Colon (tissue), 2 donors: ENCODE results near the gene NAALADL2.
"Not testable (repeated sequence)": the region's sequence is repeated elsewhere in the genome, so short reads cannot be mapped to it uniquely, and the experiment has no call there.

Experiments
- FAIRE-seq: peaks from 2 replicates; lab custom pipeline; 2012; peaks lifted over from hg19 to GRCh38; lab: Jason Lieb, UNC
- donor health status: control.
- donor health status: control.

Gene NAALADL2

DNA sequence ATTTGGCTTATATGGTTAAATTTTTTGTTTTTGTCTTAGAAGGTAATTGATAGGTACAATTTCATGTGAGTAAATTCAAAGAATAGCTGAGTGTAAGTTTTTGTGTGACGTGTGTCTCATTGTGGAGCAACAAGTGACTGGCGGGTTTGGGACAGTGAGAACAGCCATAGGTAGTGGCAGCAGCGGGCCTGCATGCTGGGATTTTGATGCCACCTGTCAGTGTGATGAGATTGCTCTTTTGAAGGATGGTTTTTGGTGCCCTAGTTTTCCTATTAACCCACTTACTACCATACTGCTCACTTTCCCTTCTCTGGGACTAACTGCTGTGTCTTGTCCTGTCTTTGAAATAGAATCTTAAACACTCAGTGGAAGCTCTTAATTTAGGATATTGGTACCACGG is 522.6 kb downstream of the NAALADL2 start:
- no peak for FAIRE-seq

DNA sequence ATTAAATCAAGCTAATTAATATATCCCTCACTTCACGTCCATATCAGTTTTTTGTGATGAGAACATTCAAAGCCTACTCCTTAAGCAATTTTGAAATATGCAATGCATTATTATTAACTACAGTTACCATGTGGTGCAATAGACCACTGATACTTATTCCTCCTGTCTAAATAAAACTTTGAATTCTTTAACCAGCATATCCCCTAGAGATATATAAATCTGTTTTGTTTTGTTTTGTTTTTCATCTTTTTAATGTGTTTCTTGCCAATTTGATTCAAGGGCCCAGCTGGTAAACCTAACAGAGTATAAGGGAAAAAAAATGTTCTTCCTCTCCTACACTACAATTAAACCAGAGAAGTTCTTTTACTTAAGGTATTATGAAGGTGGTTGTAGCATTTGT is 524.2 kb downstream of the NAALADL2 start:
- FAIRE-seq: no peak

DNA sequence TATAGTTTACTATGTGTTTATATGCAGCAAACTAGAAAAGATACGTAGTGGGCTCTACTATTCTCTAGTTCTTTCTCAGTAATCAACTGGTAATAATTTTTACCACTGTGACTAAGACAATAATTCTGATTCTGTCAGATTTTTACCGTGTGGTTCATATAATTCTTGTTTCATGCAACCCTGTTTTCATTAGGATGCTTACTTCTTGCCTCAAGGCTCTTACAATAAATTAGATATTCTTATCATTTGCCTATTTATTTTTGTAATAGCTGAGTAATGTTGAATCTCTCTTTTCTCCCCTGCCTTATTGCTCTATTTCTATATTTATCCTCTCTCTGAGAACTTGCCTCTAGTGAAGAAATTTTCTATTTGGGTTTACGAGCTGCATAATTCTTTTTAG is 524.7 kb downstream of the NAALADL2 start:
- no peak for FAIRE-seq

DNA sequence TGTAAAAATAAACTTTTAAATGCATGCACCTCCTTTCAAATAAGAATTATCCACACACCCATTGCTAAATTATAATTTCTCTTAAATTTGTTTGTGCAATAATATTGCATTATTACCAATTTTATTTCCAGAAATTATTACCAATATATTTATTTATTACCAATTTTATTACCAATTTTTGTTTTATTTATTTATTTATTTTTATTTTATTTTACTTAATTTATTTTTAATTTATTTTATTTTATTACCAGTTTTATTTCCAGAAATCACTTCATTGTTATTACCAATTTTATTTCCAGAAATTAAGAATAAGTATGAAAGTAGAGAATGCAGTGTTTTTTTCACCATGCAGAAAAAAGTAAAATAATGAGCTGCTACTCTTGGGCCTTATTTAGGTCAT is 525.4 kb downstream of the NAALADL2 start:
- peak; percentile 93 for FAIRE-seq

DNA sequence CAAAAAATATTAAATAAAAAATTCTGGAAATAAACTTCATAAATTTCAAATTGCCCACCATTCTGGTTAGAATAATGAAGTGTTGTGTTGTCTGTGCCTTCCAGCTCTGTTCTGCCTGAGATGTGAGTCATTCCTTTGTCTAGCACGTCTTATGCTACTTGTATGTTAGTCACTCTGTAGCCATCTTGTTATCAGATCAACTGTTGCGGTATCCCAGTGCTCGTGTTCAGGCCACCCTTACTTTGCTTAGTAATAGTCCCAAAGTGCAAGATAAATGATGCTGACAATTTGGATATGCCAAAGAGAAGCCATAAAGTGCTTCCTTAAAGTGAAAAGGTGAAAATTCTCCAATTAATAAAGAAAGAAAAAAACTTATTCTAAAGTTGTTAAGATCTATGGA is 527.5 kb downstream of the NAALADL2 start:
- no peak for FAIRE-seq

DNA sequence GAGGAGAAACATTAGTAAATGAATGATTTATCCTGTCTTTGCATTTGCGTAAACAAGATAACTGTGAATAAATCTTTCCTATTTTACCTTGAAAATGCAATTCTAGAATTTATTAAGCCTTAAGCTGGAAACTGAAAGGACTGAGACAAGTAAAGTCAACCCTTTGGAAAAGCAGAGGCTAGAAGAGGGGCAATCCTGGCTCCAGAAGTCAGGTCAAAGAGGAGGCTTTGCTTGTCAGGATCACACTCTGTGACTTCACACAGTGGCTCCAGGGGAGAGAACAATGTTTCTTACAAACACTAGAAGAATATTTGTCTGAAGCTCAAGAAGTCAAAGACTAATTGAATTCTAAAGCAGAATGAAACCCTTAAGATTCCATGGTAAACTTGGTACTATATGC is 530.4 kb downstream of the NAALADL2 start:
- FAIRE-seq: no peak

DNA sequence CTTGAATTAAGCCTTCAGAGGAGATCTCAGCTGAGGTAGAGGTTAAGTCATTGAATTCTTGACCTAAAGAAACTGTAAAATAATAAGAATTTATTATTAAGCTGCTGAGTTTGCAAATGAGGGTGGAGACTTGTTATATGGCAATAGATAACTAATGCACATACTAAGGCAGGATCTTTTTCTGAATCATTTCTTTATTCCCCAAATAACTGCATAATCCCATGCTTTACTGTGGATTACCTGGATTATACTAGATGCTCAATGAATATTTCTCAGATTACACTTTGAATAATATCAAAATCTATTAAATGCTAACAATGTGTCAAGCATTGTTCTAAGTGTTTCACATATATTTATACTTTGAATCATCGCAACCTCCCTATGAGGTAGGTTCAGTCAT is 532.5 kb downstream of the NAALADL2 start:
- FAIRE-seq: no peak

DNA sequence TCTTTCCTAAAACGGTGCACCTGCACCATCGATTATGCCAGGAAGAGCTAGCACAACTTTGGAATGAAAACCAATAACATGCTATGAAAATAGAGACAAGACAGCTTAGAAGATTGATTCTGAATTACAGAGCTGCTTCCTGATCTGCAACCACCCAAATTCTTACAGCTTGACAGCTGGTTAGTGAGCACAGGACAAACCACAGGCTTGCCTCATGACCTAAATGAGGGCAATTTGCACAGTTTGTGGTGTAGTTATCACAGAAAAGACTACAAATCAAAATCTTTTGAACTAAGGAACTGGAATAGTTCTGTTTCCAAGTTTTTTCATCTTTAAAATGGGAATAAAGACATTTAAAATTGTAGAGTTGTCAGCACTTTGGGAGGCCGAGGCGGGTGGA is 533.5 kb downstream of the NAALADL2 start:
- FAIRE-seq: no peak

DNA sequence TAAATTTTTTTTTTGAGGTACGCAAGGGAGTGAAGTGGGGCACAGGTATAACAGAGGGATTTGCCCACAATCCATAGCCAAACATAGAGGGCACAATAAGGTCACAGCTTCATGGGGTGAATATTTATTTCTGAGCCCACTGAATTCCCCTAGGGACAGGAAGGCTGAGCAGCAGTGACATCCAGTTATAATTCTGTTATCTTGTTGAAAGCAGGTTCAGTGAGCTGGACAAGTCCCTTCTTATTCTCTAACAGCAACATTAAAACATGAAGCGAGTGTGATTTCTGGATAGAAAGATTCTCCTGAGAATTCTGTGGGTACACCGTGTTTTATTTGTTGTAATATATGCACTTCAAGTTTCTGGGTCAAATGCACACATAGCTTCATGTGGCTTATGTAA is 538.2 kb downstream of the NAALADL2 start:
- no peak for FAIRE-seq

DNA sequence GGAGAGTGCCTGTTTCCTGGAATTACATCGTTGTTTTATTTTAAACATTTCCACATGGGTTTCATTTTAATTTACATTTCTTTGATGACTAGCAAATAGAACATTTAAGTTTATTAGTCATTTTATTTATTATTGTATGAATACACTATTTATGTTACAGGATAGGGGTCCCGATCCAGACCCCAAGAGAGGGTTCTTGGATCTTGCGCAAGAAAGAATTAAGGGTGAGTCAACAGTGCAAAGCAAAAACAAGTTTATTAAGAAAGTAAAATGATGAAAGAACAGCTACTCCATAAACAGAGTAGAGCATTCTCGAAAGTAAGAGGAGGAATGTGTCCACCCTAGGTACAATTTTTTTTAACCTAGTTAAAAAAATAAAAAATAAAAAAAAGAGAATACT is 539.5 kb downstream of the NAALADL2 start:
- no peak for FAIRE-seq

DNA sequence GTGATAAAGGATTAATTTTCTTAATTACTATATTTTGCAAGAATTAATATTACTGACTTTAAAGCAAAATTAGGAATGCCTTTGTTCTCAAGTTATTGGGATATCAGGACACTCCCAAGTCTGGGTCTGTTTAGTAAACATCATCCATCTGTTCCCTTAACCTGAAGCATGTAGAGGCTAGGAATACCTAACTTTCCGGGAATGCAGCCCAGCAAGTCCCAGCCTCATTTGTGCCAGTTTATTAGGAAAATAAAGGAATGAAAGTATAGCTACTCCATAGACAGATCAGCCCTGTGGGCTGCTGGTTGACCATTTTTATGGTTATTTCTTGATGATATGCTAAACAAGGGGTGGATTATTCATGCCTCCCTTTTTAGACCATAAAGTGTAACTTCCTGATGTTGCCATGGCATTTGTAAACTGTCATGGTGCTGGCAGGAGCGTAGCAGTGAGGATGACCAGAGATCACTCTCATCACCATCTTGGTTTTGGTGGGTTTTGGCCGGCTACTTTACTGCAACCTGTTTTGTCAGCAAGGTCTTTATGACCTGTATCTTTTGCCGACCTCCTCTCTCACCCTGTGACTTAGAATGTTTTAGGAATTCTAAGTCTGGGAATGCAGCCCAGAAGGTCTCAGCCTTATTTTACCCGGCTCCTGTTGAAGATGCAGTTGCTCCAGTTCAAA is 540.2 kb downstream of the NAALADL2 start:
- FAIRE-seq: no peak

DNA sequence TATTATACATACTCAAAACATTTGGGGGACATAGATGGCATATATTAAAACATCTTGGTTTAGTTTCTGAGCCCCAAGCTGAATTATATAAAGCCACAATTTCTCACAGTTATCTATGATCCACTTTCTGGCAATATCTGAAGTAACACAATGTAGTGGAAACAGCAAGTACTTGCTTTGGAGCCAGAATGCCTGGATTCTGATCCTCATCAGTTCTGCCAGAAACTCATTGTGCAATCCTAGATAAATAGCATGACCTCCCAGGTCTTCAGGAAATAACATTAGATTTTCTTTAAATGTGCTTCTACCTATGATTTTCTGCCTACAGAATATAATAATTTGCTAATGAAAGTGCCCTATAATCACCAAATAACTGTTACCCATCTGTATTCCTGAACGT is 544.9 kb downstream of the NAALADL2 start:
- FAIRE-seq: no peak

DNA sequence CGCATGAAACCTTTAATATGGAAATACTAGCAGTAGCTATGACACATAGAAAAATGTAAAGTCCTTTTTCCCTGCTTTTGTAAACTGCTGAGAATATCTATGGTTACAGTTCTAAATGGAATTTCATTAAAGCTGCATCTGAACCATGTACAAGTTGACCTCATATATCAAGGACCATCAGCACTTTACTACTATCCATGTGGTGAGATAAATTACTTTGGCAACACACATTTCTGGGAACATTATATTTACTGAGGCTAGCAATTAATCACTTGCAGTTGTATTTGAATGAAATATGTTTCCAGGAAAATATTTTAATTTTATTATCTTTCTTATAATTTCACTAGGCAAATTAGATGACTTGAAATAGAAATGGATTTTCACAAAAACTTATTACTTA is 545.5 kb downstream of the NAALADL2 start:
- FAIRE-seq: no peak

DNA sequence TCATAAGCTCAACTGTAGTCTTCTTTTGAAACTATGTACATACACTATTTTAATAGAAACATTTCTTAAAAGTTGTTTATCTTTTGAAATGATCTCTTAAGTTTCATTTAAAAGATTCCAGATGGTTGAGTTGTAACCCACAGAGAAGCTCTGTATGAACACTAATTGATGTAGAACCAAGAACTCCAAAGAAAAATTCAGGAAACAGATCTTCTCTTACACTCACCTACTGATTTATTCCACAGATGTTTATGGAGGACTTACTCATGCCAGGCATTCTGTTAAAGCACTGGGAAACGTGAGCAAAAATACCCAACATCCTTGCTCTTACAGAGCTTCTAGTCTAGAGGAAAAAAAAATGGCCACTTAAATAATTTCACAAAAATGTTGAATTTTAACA is 551.1 kb downstream of the NAALADL2 start:
- FAIRE-seq: no peak

DNA sequence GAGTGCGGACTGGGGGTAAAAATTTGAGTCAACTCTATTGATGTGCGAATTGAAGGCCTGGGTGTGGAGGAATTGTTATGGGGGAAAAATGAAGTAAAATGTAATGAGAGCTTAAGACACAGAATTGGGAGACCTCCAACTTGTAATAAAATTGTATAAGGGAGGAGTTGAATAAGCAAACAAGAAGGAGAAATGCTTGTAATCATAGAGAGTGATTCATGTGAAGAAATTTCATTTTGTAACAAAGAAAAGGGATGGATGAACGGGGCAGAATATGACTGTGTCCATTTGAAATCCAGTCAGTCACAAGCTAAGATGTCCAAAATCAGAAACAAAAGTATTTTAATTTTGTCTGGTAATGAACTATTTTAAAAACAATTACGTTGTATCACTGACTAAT is 552.3 kb downstream of the NAALADL2 start:
- FAIRE-seq: no peak

DNA sequence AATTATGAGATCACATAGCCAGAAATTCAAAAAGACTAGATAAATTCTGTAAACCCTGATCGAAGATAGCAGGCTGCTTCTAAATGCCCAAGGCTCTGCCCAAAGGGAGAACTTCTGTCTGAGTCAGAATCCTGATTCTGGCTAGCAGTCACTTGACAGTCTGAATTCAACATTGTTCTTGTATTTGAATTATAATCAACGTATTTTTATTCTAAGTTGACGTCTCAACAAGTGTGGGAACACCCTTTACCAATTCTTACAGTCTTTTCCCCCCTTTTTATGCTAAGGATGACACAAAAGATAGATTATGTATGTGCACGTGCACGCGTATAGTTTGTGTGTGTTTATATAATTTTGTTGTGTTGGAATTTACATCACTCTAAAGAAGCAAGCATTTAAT is 552.8 kb downstream of the NAALADL2 start:
- FAIRE-seq: no peak

DNA sequence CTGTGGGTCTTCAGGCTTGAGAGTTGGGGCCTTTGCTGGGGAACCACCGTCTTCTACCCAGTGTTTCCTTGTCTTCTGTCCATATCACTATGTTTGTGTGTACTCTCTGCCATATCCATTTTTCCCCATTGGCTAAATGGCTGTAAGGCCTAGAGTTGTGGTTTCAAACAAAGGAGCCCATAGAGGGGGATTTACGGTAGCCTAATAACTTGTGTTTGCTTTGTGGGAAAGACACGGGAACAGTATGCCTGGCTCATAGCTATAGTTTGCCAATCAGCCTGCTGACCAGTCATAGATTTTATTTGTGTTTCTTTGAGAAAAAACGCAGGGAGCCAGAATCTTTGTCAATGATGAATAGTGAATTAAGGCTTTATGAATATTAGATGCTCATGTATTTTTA is 554.8 kb downstream of the NAALADL2 start:
- no peak for FAIRE-seq

DNA sequence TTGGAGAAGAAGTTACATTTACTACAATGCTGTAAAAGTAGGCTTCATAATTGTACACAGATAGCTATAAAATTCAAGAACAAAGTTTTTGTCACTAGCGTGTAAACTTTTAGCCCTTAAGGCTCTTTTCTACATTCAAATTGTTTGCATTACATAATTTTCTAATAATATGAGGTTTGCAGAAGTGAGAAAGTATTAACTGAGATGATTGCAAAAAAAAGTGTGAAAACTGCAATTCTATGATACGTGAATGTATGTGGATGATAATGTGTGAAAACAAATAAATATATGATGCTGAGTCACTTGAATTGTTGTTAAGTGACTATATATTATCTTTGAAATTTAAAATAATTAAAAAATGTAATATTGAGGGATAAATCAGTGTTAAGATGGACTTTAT is 557.5 kb downstream of the NAALADL2 start:
- no peak for FAIRE-seq

DNA sequence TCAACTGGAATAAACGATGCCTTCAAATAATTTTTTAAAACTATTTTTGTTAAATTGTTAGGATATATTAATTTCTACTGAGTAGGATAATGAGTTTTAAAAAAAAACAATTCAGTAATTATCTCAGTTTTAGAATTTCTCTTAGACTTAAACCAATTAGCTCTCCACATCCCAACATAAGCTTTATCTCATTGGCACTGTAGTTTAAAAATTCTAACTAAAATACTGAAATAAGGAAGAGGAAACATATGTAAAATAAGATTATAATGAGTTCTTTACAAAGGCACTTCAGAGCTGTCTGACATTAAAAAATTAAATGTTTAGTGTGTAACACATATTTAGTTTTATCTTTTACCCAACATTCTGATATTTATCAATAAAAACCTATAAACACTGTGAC is 558.3 kb downstream of the NAALADL2 start:
- FAIRE-seq: no peak

DNA sequence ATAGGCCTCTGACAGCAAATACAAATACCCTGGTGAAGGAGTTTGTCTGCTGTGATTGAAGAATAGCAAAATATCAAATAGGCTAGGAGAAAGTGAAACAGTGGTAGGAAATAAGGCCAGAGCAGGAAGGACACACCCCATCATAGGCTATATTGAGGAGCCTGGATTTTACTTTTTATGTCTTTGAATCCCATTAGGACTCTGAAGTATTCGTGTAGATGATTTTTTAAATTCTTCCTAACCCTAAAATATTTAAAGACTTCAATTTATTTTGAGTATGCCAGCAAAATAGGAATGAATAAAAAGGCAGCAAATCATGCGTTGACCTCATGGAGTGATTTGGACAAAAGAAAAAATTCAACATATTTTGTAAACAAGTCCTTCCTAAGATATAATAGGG is 562.8 kb downstream of the NAALADL2 start:
- no peak for FAIRE-seq

DNA sequence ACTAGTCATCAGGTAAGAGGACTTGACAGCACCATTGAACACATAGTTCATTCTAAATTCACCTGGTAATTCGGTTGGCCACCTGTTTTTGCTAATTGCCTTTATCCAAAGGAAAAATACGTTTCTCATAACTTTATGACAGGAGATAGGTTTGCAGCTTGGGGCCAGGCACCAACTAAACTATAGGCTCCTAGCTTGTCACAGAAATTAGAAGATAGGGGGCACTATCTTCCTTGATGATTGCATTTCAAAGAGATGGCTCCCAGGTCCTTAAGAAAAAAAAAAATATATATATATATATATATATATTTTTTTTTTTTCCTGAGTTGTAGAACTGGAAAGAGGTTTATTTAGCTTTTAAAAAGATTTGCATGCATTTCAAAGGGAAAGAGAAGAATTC is 563.6 kb downstream of the NAALADL2 start:
- no peak for FAIRE-seq

DNA sequence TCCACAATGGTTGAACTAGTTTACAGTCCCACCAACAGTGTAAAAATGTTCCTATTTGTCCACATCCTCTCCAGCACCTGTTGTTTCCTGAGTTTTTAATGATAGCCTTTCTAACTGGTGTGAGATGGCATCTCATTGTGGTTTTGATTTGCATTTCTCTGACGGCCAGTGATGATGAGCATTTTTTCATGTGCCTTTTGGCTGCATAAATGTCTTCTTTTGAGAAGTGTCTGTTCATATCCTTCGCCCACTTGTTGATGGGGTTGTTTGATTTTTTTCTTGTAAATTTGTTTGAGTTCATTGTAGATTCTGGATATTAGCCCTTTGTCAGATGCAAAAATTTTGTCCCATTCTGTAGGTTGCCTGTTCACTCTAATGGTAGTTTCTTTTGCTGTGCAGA is 564.7 kb downstream of the NAALADL2 start:
- not testable (repeated sequence) for FAIRE-seq

DNA sequence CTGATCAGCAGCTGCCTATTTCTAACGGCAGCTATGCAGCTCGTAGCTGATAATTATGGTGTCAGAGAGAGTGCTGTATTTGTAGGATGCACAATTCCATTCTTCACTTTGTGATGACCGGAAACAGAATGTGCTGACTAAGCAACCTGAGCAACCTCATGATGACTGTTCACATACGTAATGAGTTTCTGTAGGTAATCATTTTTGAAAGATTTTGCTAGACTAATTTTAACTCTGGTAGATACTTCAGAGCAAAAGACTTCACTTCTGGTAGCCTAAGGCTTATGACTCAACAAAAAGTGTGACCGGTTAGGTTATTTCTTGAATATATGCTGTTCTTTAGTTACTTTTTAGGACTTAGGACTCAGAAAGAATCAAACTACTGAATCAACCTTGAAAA is 567.7 kb downstream of the NAALADL2 start:
- no peak for FAIRE-seq

DNA sequence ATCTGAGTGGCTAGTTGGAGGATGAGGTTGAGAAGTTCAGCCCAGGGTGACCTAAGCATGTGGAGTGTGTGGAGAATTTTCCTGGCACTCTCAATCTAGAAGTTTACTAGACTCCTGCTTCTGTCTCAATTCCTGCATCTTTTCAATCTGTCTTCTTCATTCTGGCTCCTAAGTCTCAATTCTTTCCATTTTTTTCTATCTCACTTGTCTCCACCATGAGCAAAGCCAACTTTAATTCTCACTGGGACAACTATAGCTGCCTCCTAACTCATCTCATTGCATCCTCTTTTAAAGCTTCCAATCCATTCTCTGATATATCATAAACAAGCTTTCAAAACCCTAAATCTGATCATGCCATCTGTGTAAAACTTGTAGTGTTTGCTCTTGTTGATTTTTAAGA is 569.3 kb downstream of the NAALADL2 start:
- no peak for FAIRE-seq
